Raji (cell line): ENCODE results near the gene NPHP4.

Experiments used
- POLR2A ChIP-seq: IDR thresholded peaks from 2 replicates; pipeline ENCODE4 v1.6.1; 2011; ENCODE audit warnings: low read depth, low read length, control low read depth; ENCODE audit not compliant: insufficient read depth

Gene NPHP4

GRCh38 chr1:5962265-5963105, 29.7 kb downstream of the NPHP4 start:
- no peak for TF ChIP-seq POLR2A

- TF ChIP-seq POLR2A, result no peak
Observed at GRCh38 chr1:5961601-5962000, 30.6 kb downstream of the NPHP4 start.

- no peak for TF ChIP-seq POLR2A
Observed at GRCh38 chr1:5960336-5960735, 31.9 kb downstream of the NPHP4 start.

- no peak for TF ChIP-seq POLR2A
Observed at GRCh38 chr1:5959667-5960230, 32.5 kb downstream of the NPHP4 start.

- TF ChIP-seq POLR2A, result no peak
Observed at GRCh38 chr1:5959087-5959486, 33.1 kb downstream of the NPHP4 start.

- TF ChIP-seq POLR2A, result no peak
Observed at GRCh38 chr1:5956022-5956830, 36.0 kb downstream of the NPHP4 start.

GRCh38 chr1:5955479-5955977, 36.7 kb downstream of the NPHP4 start:
- TF ChIP-seq POLR2A, result no peak

GRCh38 chr1:5954964-5955363, 37.3 kb downstream of the NPHP4 start:
- TF ChIP-seq POLR2A, result no peak

GRCh38 chr1:5953386-5953785, 38.8 kb downstream of the NPHP4 start:
- no peak for TF ChIP-seq POLR2A

- TF ChIP-seq POLR2A, result no peak
Observed at GRCh38 chr1:5951846-5952410, 40.3 kb downstream of the NPHP4 start.

- TF ChIP-seq POLR2A, result no peak
Observed at GRCh38 chr1:5950994-5951785, 41.0 kb downstream of the NPHP4 start.

- no peak for TF ChIP-seq POLR2A
Observed at GRCh38 chr1:5950201-5950895, 41.9 kb downstream of the NPHP4 start.

GRCh38 chr1:5949761-5950100, 42.5 kb downstream of the NPHP4 start:
- TF ChIP-seq POLR2A, result no peak
